Loucy (cell line): ENCODE results near the gene UVSSA.

ENCODE experiments used
- EZH2phosphoT487 ChIP-seq: fragments of 200-600 bp; IDR thresholded peaks from 2 replicates; pipeline ENCODE4 v1.6.1; 2018; ENCODE audit warnings: antibody characterized with exemption, mild to moderate bottlenecking, moderate library complexity, borderline replicate concordance
- TF ChIP-seq, protein P1 (sequence below): fragments of 200-600 bp; sonication (generic); conservative IDR thresholded peaks from 2 replicates; pipeline ENCODE4 v1.5.1; 2014; ENCODE audit warnings: mild to moderate bottlenecking, antibody characterized with exemption, low read length

DNA sequence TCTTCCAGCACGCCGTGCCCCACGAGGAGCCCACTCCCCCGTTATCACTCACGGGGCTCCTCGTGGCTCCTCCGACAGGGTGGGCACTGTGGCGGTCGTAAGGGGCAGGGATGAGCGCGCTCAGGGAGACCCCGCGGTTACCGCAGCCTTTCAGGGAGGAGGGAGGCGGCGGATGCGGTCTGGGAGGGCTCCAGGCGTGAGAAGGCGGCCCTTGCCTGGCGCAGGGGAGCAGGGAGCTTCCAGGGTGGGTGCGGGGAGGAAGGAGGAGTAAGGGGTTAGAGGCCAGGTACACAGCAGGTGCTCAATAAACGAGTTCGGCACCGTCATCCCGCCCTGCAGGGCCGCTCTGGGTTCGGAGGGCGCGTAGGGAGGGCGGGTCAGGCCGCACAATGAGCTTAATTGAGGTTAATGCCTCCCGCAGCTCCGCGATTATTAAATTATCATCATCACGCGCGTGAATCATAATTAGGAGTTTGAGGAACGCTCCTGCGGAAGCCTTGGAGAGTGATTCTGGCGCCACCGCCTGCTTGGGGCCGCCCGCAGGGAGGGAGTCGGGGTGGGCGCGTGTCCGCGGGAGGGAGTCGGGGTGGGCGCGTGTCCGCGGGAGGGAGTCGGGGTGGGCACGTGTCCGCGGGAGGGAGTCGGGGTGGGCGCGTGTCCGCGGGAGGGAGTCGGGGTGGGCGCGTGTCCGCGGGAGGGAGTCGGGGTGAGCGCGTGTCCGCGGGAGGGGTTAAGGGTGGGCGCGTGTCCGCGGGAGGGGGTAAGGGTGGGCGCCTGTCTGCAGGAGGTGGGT, 66.9 kb downstream of the UVSSA start:
- TF ChIP-seq, protein P1, sequence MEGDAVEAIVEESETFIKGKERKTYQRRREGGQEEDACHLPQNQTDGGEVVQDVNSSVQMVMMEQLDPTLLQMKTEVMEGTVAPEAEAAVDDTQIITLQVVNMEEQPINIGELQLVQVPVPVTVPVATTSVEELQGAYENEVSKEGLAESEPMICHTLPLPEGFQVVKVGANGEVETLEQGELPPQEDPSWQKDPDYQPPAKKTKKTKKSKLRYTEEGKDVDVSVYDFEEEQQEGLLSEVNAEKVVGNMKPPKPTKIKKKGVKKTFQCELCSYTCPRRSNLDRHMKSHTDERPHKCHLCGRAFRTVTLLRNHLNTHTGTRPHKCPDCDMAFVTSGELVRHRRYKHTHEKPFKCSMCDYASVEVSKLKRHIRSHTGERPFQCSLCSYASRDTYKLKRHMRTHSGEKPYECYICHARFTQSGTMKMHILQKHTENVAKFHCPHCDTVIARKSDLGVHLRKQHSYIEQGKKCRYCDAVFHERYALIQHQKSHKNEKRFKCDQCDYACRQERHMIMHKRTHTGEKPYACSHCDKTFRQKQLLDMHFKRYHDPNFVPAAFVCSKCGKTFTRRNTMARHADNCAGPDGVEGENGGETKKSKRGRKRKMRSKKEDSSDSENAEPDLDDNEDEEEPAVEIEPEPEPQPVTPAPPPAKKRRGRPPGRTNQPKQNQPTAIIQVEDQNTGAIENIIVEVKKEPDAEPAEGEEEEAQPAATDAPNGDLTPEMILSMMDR, result no peak
- no peak for TF ChIP-seq EZH2phosphoT487
